ENCODE data around the gene IL4. TPM values are rescaled to one million over a fixed set of nuclear protein-coding genes. Genes with fewer than 3 reads are reported as not detected.

Gene IL4
- total and polyA plus RNA-seq, 9 of the 15 experiments (the other 6 are each of a cell fraction or from before 2014, with no cell fraction given): 0.22 to 0.62 TPM; not detected in 7

GRCh38 chr5:132663771-132664695 lies 9.8 kb upstream of the IL4 start (continued):
- TF ChIP-seq RREB1 (CRISPR knock-in tag; IDR thresholded peaks at IDR 0.05): peak; percentile 37; the same call in 1 of the 2 replicates

DNA sequence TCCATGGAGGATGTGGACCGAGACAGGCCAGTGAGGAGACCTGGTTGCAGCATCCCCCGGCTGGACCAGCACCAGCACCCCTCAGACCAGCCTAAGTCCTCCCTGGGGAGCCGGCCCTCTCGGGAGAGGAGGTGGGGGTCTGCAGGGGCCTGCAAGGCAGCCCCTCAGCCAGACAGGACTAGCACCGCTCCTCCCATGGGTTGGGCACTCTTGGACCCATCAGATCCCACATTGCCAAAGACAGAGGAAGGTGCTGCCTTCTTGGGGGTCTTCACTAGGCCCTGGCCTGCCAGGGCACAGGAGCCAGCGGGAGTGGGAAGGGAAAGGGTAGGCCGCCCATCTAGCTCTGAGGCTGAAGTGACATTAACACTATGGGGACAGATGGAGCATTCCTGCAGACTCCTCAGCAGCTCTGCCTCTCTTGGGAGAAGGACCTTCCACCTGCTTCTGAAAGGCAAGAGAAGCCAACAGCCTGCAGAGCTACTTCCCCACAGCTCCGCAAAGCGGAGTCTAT lies 9.0 kb upstream of the IL4 start:
- POLR2A ChIA-PET: interaction anchor here (0.7 to 2.5 kb wide), 4 partner anchors 10 to 90 kb away, joined by 3 to 12 read pairs (median 4); partner anchors contain the start of gene IL4
- peak overlapping the region; percentile 48; the same call in 1 of the 2 replicates for H3K4me2 ChIP-seq (ENCODE audit: insufficient read depth, low read length)
- H3K4me1 ChIP-seq (replicated peaks in 1 of 2; ENCODE audit: control insufficient read depth in 2 of 2, insufficient read depth in 2 of 2, low read length in 2 of 2): peaks cover 66 to 81% of the 10 kb centered on the region in 2 experiments
- H3K9ac ChIP-seq (ENCODE audit: insufficient read depth in 1 of 2, low read depth in 2 of 2, low read length in 2 of 2): peak overlapping the region; percentile 58 to 83; a peak in 2 of 4 replicates
- H3K4me3 ChIP-seq: no peak overlapping the region
- TF ChIP-seq TEAD4 (IDR thresholded peaks at IDR 0.05; ENCODE audit: low read length) (no peak), TEAD4 (CRISPR knock-in tag; IDR thresholded peaks at IDR 0.05; ENCODE audit: borderline replicate concordance) (0 out of 2 replicates have a peak, but pooled peaks have one; percentile 28), FOXA1 (IDR thresholded peaks at IDR 0.05; ENCODE audit: borderline replicate concordance) (no peak)
- no peaks in the 10 kb centered on the region for H3K27me3 ChIP-seq (ENCODE audit: control insufficient read depth in 2 of 2, insufficient read depth in 2 of 2, low read length in 2 of 2)
- BruUV-seq (replicated peaks): no TSS peak
- H4K20me1 ChIP-seq (replicated peaks; ENCODE audit: control insufficient read depth, insufficient read depth, low read length): no peaks in the 10 kb centered on the region
- FAIRE-seq (no peak), ATAC-seq (no peak), DNase-seq (ENCODE audit: extremely low read depth in 1 of 4, low spot score in 3 of 4) (no peak)
- no peaks in the 10 kb centered on the region for H3K36me3 ChIP-seq (ENCODE audit: control insufficient read depth, insufficient read depth, low read length)
- CTCF ChIA-PET (ENCODE audit: low intra/inter-chr PET ratio): no interaction called here
- H3K27ac ChIP-seq (ENCODE audit: extremely low read depth, low read depth, low read length): no peak overlapping the region
- intact Hi-C loops (cut with micrococcal nuclease) (loop anchor here (5.0 kb wide), 2 partner anchors 73 to 158 kb away; partner anchors contain the start of gene KIF3A), in situ Hi-C loops (cut with MboI) (no loop called here)
- no peaks in the 10 kb centered on the region for H3K9me3 ChIP-seq (replicated peaks; ENCODE audit: control insufficient read depth, insufficient read depth, low read depth, low read length)
- 88% methylated on average over 9 of the region's 9 CpGs for WGBS (ENCODE audit: insufficient coverage, low coverage, missing lambda C conversion rate)
- H3K9me1 ChIP-seq (ENCODE audit: control insufficient read depth, insufficient read depth, low read length): no peaks in the 10 kb centered on the region
- H2AFZ ChIP-seq (ENCODE audit: low read depth, low read length): peak overlapping the region; percentile 94
- H3K79me2 ChIP-seq (ENCODE audit: control insufficient read depth, insufficient read depth, low read length): no peaks in the 10 kb centered on the region

All from K562 (cell line).